Activated CD4-positive, alpha-beta T cell treated with anti-CD3 and anti-CD28 coated beads, Interleukin-2, amount 10 ng/mL, durations not matched to agents 24 days and 14 days (primary cell): ENCODE results near the gene DPF3. TPM values are rescaled to one million over a fixed set of nuclear protein-coding genes. Genes with fewer than 3 reads are reported as not detected.

Source experiments
- DNase-seq: peaks from one replicate; pipeline ENCODE4 v3.0.0; 2022
- H3K27ac Mint-ChIP-seq: one replicate; pipeline ENCODE4 v1.8.0; 2022; ENCODE audit warnings: mild to moderate bottlenecking, mixed read lengths
- H3K27me3 Mint-ChIP-seq: one replicate; pipeline ENCODE4 v1.8.0; 2022; ENCODE audit warnings: mixed read lengths
- H3K36me3 Mint-ChIP-seq: one replicate; pipeline ENCODE4 v1.8.0; 2022; ENCODE audit warnings: low read depth, mild to moderate bottlenecking, mixed read lengths
- H3K4me1 Mint-ChIP-seq: one replicate; pipeline ENCODE4 v1.8.0; 2021; ENCODE audit warnings: mixed read lengths
- H3K4me3 Mint-ChIP-seq: one replicate; pipeline ENCODE4 v1.8.0; 2022; ENCODE audit warnings: mild to moderate bottlenecking, moderate library complexity, mixed read lengths
- H3K9me3 Mint-ChIP-seq: one replicate; pipeline ENCODE4 v1.8.0; 2021; ENCODE audit warnings: mixed read lengths
- intact Hi-C: fragments of 100-400 bp; cut with micrococcal nuclease; formaldehyde crosslinking; loops from one replicate; pipeline ENCODE4 v1.15.1; 2023
- total RNA-seq: library from RNA; stranded (reverse); gene quantifications from 2 replicates; pipeline ENCODE4 v1.2.3, GENCODE V29; 2022

DPF3 gene
- total RNA-seq, 1 donor from 2014 or later = 2.8 TPM

GRCh38 chr14:72646861-72647528 lies 246.9 kb downstream of the DPF3 start:
- no peak overlapping the region for H3K27ac Mint-ChIP-seq
- H3K27me3 Mint-ChIP-seq = peaks cover 19% of the 10 kb centered on the region
- no peaks in the 10 kb centered on the region for H3K4me1 Mint-ChIP-seq
- H3K36me3 Mint-ChIP-seq = no peaks in the 10 kb centered on the region
- DNase-seq = no peak
- H3K9me3 Mint-ChIP-seq = peaks cover 4% of the 10 kb centered on the region
- H3K4me3 Mint-ChIP-seq = no peak overlapping the region
- intact Hi-C loops = no loop called here

- H3K4me3 Mint-ChIP-seq = no peak overlapping the region
- DNase-seq = no peak
- H3K27me3 Mint-ChIP-seq = peaks cover 22% of the 10 kb centered on the region
- no peak overlapping the region for H3K27ac Mint-ChIP-seq
- H3K9me3 Mint-ChIP-seq = peaks cover 7% of the 10 kb centered on the region
- H3K36me3 Mint-ChIP-seq = peaks cover 2% of the 10 kb centered on the region
- peaks cover 2% of the 10 kb centered on the region for H3K4me1 Mint-ChIP-seq
- intact Hi-C loops = no loop called here
Observed at GRCh38 chr14:72645706-72646105, 248.2 kb downstream of the DPF3 start.

GRCh38 chr14:72644758-72645489 lies 249.0 kb downstream of the DPF3 start:
- DNase-seq = no peak
- H3K36me3 Mint-ChIP-seq = peaks cover 6% of the 10 kb centered on the region
- no peak overlapping the region for H3K27ac Mint-ChIP-seq
- peaks cover 3% of the 10 kb centered on the region for H3K4me1 Mint-ChIP-seq
- no peak overlapping the region for H3K4me3 Mint-ChIP-seq
- intact Hi-C loops = no loop called here
- H3K27me3 Mint-ChIP-seq = peaks cover 28% of the 10 kb centered on the region
- peaks cover 15% of the 10 kb centered on the region for H3K9me3 Mint-ChIP-seq

DNA sequence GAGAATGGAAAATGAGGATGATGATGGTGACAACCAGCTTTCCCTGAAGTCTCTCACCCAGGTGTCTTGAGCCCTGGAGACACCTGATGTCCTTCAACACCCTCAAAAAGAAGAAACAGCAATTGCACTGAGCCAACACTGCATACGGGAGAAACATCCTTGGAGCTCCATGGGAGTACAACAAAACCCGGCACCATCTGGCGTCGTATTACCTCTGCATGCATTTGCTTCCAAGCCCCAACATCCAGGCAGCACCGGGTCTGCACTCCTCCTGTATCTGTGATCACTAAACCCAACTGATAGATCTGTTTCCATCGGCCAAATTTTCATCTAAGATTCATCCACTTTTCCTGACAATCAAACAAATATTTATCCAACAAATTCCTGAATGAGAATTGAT lies 249.9 kb downstream of the DPF3 start:
- H3K4me1 Mint-ChIP-seq = peaks cover 3% of the 10 kb centered on the region
- H3K27me3 Mint-ChIP-seq = peaks cover 26% of the 10 kb centered on the region
- DNase-seq = no peak
- H3K4me3 Mint-ChIP-seq = no peak overlapping the region
- peaks cover 16% of the 10 kb centered on the region for H3K9me3 Mint-ChIP-seq
- peaks cover 6% of the 10 kb centered on the region for H3K36me3 Mint-ChIP-seq
- H3K27ac Mint-ChIP-seq = no peak overlapping the region
- intact Hi-C loops = no loop called here

DNA sequence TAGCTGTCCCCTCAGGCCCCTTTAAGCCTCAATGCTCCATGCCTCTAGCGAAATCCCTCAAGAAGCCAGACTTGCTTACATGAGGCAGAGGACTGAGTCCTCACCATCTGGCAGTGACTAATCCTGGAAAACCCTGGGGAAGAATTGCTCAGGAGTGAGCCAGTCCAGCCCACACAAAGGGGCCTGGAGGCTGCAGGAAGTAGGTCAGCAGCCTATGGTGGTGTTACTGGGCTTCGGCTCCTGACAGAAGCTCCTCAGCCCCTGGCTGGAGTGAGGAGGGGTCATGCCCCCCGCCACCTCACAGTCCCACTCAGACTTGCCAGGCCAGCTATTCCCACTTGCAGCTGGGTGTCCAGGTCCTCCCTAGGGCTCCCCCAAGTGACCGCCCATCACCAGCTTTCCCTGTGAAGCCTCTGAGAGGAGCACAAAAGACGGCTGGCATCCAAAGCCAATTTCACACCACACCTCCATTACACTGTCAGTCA lies 250.5 kb downstream of the DPF3 start:
- no peak for DNase-seq
- peaks cover 3% of the 10 kb centered on the region for H3K4me1 Mint-ChIP-seq
- H3K27ac Mint-ChIP-seq = no peak overlapping the region
- H3K4me3 Mint-ChIP-seq = no peak overlapping the region
- peaks cover 26% of the 10 kb centered on the region for H3K27me3 Mint-ChIP-seq
- H3K36me3 Mint-ChIP-seq = peaks cover 6% of the 10 kb centered on the region
- peaks cover 18% of the 10 kb centered on the region for H3K9me3 Mint-ChIP-seq
- intact Hi-C loops = no loop called here

GRCh38 chr14:72640911-72641485 lies 252.9 kb downstream of the DPF3 start:
- intact Hi-C loops = no loop called here
- Mint-ChIP-seq H3K27ac (no peak overlapping the region), H3K9me3 (peaks cover 22% of the 10 kb centered on the region), H3K36me3 (peaks cover 6% of the 10 kb centered on the region), H3K4me1 (peaks cover 3% of the 10 kb centered on the region), H3K27me3 (peaks cover 28% of the 10 kb centered on the region), H3K4me3 (no peak overlapping the region)
- DNase-seq = no peak

DNA sequence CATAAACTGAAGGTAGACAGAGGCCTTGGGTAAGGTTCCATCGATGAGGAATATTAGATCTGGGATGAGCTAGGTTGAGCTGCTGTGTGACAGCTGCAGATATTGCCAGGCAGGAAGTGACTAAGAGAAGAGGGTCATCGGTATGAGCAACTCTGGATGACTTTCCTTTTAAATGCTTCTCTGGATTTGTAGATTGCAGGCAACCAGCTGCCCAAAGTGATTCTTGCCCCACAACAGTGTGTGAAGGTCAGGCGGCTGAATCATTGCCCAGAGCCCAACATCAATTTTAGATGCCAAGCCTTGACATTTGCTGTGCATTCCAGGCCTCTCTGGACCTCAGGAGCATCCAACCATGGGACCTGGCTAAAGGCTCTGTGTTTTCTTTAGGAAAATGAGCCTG lies 255.9 kb downstream of the DPF3 start:
- Mint-ChIP-seq H3K9me3 (peaks cover 19% of the 10 kb centered on the region), H3K36me3 (peaks cover 6% of the 10 kb centered on the region), H3K4me3 (no peak overlapping the region), H3K27ac (no peak overlapping the region), H3K4me1 (peaks cover 3% of the 10 kb centered on the region), H3K27me3 (peaks cover 33% of the 10 kb centered on the region)
- DNase-seq = no peak
- intact Hi-C loops = no loop called here

DNA sequence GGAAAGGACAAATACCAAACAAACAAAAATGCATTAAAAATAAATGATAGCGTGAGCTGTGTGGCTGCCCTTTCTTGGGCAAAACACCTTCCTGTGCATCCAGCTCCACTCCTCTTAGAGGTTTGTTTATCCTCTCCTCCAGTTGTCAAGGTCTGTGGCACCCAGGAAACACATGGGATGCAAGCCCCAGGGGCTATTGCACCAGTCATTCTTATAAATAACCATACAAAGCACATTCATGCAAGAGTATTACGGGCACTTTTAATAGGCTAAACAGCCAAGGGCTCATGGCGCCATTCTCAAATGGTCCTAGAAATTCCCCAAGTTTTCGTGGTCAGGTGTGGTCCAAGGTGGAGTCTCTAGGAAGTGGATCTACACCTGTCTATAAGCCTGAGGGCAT lies 257.0 kb downstream of the DPF3 start:
- Mint-ChIP-seq H3K27me3 (peaks cover 37% of the 10 kb centered on the region), H3K36me3 (peaks cover 6% of the 10 kb centered on the region), H3K4me1 (peaks cover 3% of the 10 kb centered on the region), H3K9me3 (peaks cover 19% of the 10 kb centered on the region), H3K27ac (no peak overlapping the region), H3K4me3 (no peak overlapping the region)
- intact Hi-C loops = no loop called here
- DNase-seq = no peak

DNA sequence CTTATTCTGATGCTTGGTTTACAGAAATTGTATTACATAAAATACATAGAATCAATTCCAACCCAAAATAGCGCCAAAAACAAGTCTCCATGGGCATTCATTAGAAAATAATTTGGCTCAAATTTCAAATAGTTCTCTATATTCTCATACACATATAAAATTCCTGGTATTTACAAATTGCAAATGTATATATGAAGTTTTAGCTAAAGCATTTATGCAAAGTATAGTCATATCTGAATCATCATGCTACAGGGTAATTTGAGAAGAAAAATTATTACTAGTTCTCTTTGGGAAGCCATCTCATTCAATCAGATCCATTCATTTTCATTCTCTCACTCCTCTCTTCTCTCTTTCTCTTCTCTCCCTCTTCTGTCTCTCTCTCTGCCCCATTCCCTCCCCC lies 257.8 kb downstream of the DPF3 start:
- Mint-ChIP-seq H3K9me3 (peaks cover 19% of the 10 kb centered on the region), H3K27me3 (peaks cover 41% of the 10 kb centered on the region), H3K4me1 (peaks cover 3% of the 10 kb centered on the region), H3K27ac (no peak overlapping the region), H3K36me3 (peaks cover 6% of the 10 kb centered on the region), H3K4me3 (no peak overlapping the region)
- intact Hi-C loops = no loop called here
- DNase-seq = no peak

GRCh38 chr14:72634691-72635616 lies 258.9 kb downstream of the DPF3 start:
- Mint-ChIP-seq H3K4me3 (no peak overlapping the region), H3K4me1 (no peaks in the 10 kb centered on the region), H3K36me3 (no peaks in the 10 kb centered on the region), H3K9me3 (peaks cover 8% of the 10 kb centered on the region), H3K27me3 (peaks cover 32% of the 10 kb centered on the region), H3K27ac (no peak overlapping the region)
- intact Hi-C loops = no loop called here
- DNase-seq = no peak

GRCh38 chr14:72633551-72633950 lies 260.4 kb downstream of the DPF3 start:
- Mint-ChIP-seq H3K9me3 (peaks cover 4% of the 10 kb centered on the region), H3K4me1 (no peaks in the 10 kb centered on the region), H3K27ac (no peak overlapping the region), H3K4me3 (no peak overlapping the region), H3K27me3 (peaks cover 38% of the 10 kb centered on the region), H3K36me3 (no peaks in the 10 kb centered on the region)
- intact Hi-C loops = no loop called here
- DNase-seq = no peak

DNA sequence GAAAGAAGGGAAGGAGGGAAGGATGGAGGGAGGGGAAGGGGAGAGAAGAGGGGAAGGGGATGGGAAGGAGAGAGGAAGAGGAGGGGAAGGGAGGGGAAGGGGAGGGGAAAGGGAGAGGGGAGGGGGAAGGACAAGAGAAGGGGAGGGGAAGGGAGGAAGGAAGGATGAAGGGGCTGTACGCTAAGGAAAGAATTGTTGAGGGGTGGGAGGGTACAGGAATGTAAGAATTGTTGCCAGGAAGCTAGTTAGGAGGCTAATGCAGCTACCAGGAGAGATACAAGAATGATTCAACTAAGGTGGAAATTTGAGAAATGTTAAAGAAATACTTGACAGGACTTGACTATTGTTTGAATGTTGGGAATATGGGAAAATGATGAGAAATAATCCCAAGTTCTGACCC lies 261.2 kb downstream of the DPF3 start:
- H3K4me1 Mint-ChIP-seq = no peaks in the 10 kb centered on the region
- peaks cover 41% of the 10 kb centered on the region for H3K27me3 Mint-ChIP-seq
- H3K4me3 Mint-ChIP-seq = no peak overlapping the region
- no peak overlapping the region for H3K27ac Mint-ChIP-seq
- DNase-seq = no peak
- intact Hi-C loops = no loop called here
- H3K36me3 Mint-ChIP-seq = no peaks in the 10 kb centered on the region
- H3K9me3 Mint-ChIP-seq = peaks cover 5% of the 10 kb centered on the region

DNA sequence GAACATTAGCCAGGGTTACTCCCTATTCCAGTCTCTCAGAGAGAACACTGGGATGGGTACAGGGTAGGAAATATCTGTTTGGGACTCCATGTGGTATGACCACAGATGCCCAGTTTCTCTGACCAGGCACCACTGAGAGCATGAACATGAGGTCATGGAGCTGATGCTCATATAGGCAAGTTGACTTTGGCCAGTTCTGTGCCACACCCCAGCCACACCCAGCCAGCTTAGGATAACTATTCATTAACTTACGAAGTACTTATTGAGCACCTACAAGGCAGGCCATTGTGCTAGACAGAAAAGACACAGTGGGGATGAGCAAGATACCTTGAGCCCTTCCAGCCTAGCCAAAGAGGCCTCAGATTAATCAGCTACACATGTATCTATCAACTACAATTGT lies 262.5 kb downstream of the DPF3 start:
- Mint-ChIP-seq H3K27me3 (peaks cover 43% of the 10 kb centered on the region), H3K4me1 (no peaks in the 10 kb centered on the region), H3K4me3 (no peak overlapping the region), H3K36me3 (no peaks in the 10 kb centered on the region), H3K9me3 (peaks cover 12% of the 10 kb centered on the region), H3K27ac (no peak overlapping the region)
- DNase-seq = no peak
- intact Hi-C loops = no loop called here
